H1 (cell line): ENCODE data around the gene LIG1. TPM values are rescaled to one million over a fixed set of nuclear protein-coding genes. Genes with fewer than 3 reads are reported as not detected.
A peak's percentile ranks its signal among the peaks of the same experiment; 100 is the strongest.

Experiments used
- MAFK ChIP-seq: IDR thresholded peaks from 2 replicates; pipeline ENCODE4 v1.6.1; 2012; ENCODE audit warnings: low read depth, mild to moderate bottlenecking, improper control_type of control experiment, low read length
- NANOG ChIP-seq: IDR thresholded peaks from 2 replicates; pipeline ENCODE4 v1.6.1; 2011; ENCODE audit warnings: low read length, low read depth, mild to moderate bottlenecking, inconsistent platforms; ENCODE audit not compliant: insufficient read depth, poor library complexity, severe bottlenecking
- RNF2 ChIP-seq: fragments of 200-900, 300-1000 bp; sonication (generic); IDR thresholded peaks from 2 replicates; pipeline ENCODE4 v1.7.1; 2016; ENCODE audit warnings: borderline replicate concordance, low read depth, mild to moderate bottlenecking, antibody characterized with exemption, low read length; ENCODE audit not compliant: poor library complexity, severe bottlenecking; ENCODE audit errors: missing control alignments
- RXRA ChIP-seq: IDR thresholded peaks from 2 replicates; pipeline ENCODE4 v1.6.1; 2011; ENCODE audit warnings: low read depth, mild to moderate bottlenecking, low read length, moderate library complexity; ENCODE audit not compliant: insufficient read depth
- polyA plus RNA-seq, 7 experiments: library from polyadenylated mRNA; depleted of rRNA in 3 of 7; stranded (reverse) in 5 of 7; unstranded in 2 of 7; fragments of >200 nt in 5 of 7; fragments of 200-250 nt in 2 of 7; gene quantifications; 1 replicate in 5 of 7; 2 replicates in 1 of 7; 4 replicates in 1 of 7; pipeline versions ENCODE4 v1.2.1 to v1.2.3, GENCODE V29; 2011 to 2013; ENCODE audit warnings: missing spikeins in 2 of 7, mixed read lengths in 2 of 7
- total RNA-seq: library from RNA; stranded (reverse); fragmentation: NEBNext Ultra II Directional; extraction: Animal tissue kit (Norgen Biotek cat#: 25700); gene quantifications from 2 replicates; pipeline ENCODE4 v1.2.1, GENCODE V29; 2021
- TF ChIP-seq, protein P1 (sequence below): fragments of 300-600 bp; sonication (generic); IDR thresholded peaks from 2 replicates; pipeline ENCODE4 v1.7.1; 2012; ENCODE audit warnings: low read length, moderate library complexity, mild to moderate bottlenecking, inconsistent platforms; ENCODE audit not compliant: insufficient replicate concordance
- TF ChIP-seq, protein P2 (sequence below): IDR thresholded peaks from 2 replicates; pipeline ENCODE4 v1.6.1; 2012; ENCODE audit warnings: inconsistent platforms
- TF ChIP-seq, protein P3 (sequence below), 3 experiments: IDR thresholded peaks; 1 replicate in 2 of 3; 2 replicates in 1 of 3; pipeline versions ENCODE4 v1.5.1 to v1.6.1; 2011; ENCODE audit warnings: low read length in 3 of 3, mild to moderate bottlenecking in 3 of 3, inconsistent platforms in 2 of 3, low read depth in 1 of 3, moderate library complexity in 1 of 3; ENCODE audit not compliant: insufficient read depth in 1 of 3; ENCODE audit errors: control extremely low read depth in 1 of 3

The LIG1 gene
- total and polyA plus RNA-seq, 2 of the 8 experiments (the other 6 are each of a cell fraction or from before 2014, with no cell fraction given) = 67.6 to 113 TPM

- TF ChIP-seq, protein P1, sequence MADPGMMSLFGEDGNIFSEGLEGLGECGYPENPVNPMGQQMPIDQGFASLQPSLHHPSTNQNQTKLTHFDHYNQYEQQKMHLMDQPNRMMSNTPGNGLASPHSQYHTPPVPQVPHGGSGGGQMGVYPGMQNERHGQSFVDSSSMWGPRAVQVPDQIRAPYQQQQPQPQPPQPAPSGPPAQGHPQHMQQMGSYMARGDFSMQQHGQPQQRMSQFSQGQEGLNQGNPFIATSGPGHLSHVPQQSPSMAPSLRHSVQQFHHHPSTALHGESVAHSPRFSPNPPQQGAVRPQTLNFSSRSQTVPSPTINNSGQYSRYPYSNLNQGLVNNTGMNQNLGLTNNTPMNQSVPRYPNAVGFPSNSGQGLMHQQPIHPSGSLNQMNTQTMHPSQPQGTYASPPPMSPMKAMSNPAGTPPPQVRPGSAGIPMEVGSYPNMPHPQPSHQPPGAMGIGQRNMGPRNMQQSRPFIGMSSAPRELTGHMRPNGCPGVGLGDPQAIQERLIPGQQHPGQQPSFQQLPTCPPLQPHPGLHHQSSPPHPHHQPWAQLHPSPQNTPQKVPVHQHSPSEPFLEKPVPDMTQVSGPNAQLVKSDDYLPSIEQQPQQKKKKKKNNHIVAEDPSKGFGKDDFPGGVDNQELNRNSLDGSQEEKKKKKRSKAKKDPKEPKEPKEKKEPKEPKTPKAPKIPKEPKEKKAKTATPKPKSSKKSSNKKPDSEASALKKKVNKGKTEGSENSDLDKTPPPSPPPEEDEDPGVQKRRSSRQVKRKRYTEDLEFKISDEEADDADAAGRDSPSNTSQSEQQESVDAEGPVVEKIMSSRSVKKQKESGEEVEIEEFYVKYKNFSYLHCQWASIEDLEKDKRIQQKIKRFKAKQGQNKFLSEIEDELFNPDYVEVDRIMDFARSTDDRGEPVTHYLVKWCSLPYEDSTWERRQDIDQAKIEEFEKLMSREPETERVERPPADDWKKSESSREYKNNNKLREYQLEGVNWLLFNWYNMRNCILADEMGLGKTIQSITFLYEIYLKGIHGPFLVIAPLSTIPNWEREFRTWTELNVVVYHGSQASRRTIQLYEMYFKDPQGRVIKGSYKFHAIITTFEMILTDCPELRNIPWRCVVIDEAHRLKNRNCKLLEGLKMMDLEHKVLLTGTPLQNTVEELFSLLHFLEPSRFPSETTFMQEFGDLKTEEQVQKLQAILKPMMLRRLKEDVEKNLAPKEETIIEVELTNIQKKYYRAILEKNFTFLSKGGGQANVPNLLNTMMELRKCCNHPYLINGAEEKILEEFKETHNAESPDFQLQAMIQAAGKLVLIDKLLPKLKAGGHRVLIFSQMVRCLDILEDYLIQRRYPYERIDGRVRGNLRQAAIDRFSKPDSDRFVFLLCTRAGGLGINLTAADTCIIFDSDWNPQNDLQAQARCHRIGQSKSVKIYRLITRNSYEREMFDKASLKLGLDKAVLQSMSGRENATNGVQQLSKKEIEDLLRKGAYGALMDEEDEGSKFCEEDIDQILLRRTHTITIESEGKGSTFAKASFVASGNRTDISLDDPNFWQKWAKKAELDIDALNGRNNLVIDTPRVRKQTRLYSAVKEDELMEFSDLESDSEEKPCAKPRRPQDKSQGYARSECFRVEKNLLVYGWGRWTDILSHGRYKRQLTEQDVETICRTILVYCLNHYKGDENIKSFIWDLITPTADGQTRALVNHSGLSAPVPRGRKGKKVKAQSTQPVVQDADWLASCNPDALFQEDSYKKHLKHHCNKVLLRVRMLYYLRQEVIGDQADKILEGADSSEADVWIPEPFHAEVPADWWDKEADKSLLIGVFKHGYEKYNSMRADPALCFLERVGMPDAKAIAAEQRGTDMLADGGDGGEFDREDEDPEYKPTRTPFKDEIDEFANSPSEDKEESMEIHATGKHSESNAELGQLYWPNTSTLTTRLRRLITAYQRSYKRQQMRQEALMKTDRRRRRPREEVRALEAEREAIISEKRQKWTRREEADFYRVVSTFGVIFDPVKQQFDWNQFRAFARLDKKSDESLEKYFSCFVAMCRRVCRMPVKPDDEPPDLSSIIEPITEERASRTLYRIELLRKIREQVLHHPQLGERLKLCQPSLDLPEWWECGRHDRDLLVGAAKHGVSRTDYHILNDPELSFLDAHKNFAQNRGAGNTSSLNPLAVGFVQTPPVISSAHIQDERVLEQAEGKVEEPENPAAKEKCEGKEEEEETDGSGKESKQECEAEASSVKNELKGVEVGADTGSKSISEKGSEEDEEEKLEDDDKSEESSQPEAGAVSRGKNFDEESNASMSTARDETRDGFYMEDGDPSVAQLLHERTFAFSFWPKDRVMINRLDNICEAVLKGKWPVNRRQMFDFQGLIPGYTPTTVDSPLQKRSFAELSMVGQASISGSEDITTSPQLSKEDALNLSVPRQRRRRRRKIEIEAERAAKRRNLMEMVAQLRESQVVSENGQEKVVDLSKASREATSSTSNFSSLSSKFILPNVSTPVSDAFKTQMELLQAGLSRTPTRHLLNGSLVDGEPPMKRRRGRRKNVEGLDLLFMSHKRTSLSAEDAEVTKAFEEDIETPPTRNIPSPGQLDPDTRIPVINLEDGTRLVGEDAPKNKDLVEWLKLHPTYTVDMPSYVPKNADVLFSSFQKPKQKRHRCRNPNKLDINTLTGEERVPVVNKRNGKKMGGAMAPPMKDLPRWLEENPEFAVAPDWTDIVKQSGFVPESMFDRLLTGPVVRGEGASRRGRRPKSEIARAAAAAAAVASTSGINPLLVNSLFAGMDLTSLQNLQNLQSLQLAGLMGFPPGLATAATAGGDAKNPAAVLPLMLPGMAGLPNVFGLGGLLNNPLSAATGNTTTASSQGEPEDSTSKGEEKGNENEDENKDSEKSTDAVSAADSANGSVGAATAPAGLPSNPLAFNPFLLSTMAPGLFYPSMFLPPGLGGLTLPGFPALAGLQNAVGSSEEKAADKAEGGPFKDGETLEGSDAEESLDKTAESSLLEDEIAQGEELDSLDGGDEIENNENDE = no peak
- TF ChIP-seq RNF2 (no peak), MAFK (no peak), NANOG (no peak), RXRA (no peak)
- TF ChIP-seq, protein P2, sequence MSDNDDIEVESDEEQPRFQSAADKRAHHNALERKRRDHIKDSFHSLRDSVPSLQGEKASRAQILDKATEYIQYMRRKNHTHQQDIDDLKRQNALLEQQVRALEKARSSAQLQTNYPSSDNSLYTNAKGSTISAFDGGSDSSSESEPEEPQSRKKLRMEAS = 0 out of 2 replicates have a peak, but pooled peaks have one; percentile 10
- TF ChIP-seq, protein P3, sequence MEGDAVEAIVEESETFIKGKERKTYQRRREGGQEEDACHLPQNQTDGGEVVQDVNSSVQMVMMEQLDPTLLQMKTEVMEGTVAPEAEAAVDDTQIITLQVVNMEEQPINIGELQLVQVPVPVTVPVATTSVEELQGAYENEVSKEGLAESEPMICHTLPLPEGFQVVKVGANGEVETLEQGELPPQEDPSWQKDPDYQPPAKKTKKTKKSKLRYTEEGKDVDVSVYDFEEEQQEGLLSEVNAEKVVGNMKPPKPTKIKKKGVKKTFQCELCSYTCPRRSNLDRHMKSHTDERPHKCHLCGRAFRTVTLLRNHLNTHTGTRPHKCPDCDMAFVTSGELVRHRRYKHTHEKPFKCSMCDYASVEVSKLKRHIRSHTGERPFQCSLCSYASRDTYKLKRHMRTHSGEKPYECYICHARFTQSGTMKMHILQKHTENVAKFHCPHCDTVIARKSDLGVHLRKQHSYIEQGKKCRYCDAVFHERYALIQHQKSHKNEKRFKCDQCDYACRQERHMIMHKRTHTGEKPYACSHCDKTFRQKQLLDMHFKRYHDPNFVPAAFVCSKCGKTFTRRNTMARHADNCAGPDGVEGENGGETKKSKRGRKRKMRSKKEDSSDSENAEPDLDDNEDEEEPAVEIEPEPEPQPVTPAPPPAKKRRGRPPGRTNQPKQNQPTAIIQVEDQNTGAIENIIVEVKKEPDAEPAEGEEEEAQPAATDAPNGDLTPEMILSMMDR (IDR thresholded peaks at IDR 0.05; ENCODE audit: control extremely low read depth in 1 of 3, insufficient read depth in 1 of 3, low read depth in 1 of 3, low read length in 3 of 3) = peak; percentile 17 to 48 (median 47)
Measured at GRCh38 chr19:48182434-48182833, 12.3 kb upstream of the LIG1 start (continued).
